ENCODE measurements around the gene MYOZ3. TPM values are rescaled to one million over a fixed set of nuclear protein-coding genes. Genes with fewer than 3 reads are reported as not detected.
A peak's percentile ranks its signal among the peaks of the same experiment; 100 is the strongest.

MYOZ3 gene
- total and polyA plus RNA-seq, 2 of the 8 experiments (the other 6 are each of a cell fraction or from before 2014, with no cell fraction given) = 9.6 to 19.1 TPM

DNA sequence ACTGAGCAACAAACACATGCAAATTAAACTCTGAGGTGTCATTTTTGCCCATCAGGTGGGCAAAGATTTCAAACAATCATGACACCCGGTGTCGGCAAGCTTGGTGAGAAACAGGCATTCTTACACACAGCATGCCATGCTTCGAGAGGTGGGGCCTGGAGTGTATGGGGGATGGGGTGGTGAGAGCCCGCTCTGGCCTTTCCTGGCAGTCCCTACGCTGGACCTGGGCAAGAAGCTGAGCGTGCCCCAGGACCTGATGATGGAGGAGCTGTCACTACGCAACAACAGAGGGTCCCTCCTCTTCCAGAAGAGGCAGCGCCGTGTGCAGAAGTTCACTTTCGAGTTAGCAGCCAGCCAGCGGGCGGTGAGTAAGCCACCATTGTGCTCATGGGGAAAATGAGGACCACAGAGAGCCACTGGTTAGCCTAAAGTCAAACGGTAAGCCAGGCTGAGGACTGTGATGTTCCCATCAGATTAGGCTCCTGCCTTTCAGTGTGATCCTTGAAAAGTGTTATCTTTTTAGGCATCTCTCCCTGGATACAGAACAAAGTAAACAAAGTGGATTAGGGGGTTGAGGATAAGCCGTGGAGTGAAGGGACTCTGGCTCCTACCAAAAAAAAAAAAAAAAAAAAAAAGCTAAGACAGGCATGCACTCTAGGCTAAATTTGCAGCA, 9.4 kb downstream of the MYOZ3 start:
- peaks cover 0 to 12% (median 0%) of the 10 kb centered on the region in 4 experiments; a peak in 2 of 8 replicates for H3K36me3 ChIP-seq (ENCODE audit: control insufficient read depth in 2 of 4, insufficient read depth in 4 of 4, low read length in 3 of 4)
- no peak overlapping the region for H3K27ac ChIP-seq (ENCODE audit: low read depth, low read length)
- H3K4me3 ChIP-seq (ENCODE audit: extremely low read depth in 1 of 4, insufficient read depth in 2 of 4, low read depth in 3 of 4, low read length in 4 of 4) = peak overlapping the region; percentile 16 to 96 (median 91); a peak in 6 of 8 replicates
- FAIRE-seq = peak; percentile 85
- peaks cover 5 to 23% (median 14%) of the 10 kb centered on the region in 4 experiments for H3K4me1 ChIP-seq (replicated peaks in 1 of 4; ENCODE audit: control insufficient read depth in 3 of 4, insufficient read depth in 4 of 4, low read length in 3 of 4)
- peak overlapping the region; percentile 95 for H2BK15ac ChIP-seq (ENCODE audit: low read length)
- no peaks in the 10 kb centered on the region for H3K79me1 ChIP-seq (ENCODE audit: low read depth, low read length)
- H4K20me1 ChIP-seq (replicated peaks in 1 of 2; ENCODE audit: control insufficient read depth in 1 of 2, insufficient read depth in 2 of 2, low read length in 2 of 2) = no peaks in the 10 kb centered on the region
- no peak overlapping the region for H3K4ac ChIP-seq (replicated peaks; ENCODE audit: insufficient read length, low read depth, low read length)
- H2BK120ac ChIP-seq (replicated peaks; ENCODE audit: low read depth, low read length) = no peak overlapping the region
- no peak overlapping the region for H3K14ac ChIP-seq (ENCODE audit: insufficient read length)
- H2BK5ac ChIP-seq (ENCODE audit: low read depth, low read length) = peak overlapping the region; percentile 45; the same call in 1 of the 2 replicates
- DNase-seq (ENCODE audit: low read depth in 1 of 2, low spot score in 2 of 2) = no peak
- POLR2A ChIA-PET (ENCODE audit: partially characterized antibody) = interaction anchor here (1.1 to 4.7 kb wide), 6 partner anchors 11 to 221 kb away, joined by 3 to 70 read pairs (median 15); partner anchors contain the start of genes MYOZ3, RBM22 and RPS14
- peaks cover 0 to 9% of the 10 kb centered on the region in 2 experiments; a peak in 2 of 4 replicates for H3K79me2 ChIP-seq (ENCODE audit: control insufficient read depth in 1 of 2, insufficient read depth in 2 of 2, low read length in 2 of 2)
- H3K9me3 ChIP-seq (ENCODE audit: insufficient read depth in 2 of 2, low read depth in 1 of 2, low read length in 1 of 2) = no peaks in the 10 kb centered on the region
- H4K5ac ChIP-seq (ENCODE audit: insufficient read length, low read depth, low read length) = peak overlapping the region; percentile 16
- no peak overlapping the region for H4K8ac ChIP-seq (ENCODE audit: extremely low read depth, insufficient read depth, low read length)
- H2AFZ ChIP-seq (ENCODE audit: low read length) = no peak overlapping the region
- 0 out of 2 replicates have a peak overlapping the region, but pooled peaks have one; percentile 87 for H2AK5ac ChIP-seq (ENCODE audit: low read depth, low read length)
- 64% methylated on average over 14 of the region's 14 CpGs; no CpG with 5 or more reads in 1 of the 2 experiments for WGBS, 2 experiments (ENCODE audit: extremely low coverage in 1 of 2, insufficient coverage in 1 of 2, insufficient read length in 1 of 2, insufficient replicate concordance in 2 of 2, low coverage in 1 of 2, low lambda C conversion rate in 2 of 2, missing lambda C conversion rate in 1 of 2)
- H3K4me2 ChIP-seq (ENCODE audit: insufficient read depth in 1 of 2, low read depth in 2 of 2, low read length in 2 of 2) = peak overlapping the region; percentile 73 to 94; a peak in 3 of 4 replicates
- CTCF ChIA-PET (ENCODE audit: partially characterized antibody) = interaction anchor here (0.7 to 2.5 kb wide), 4 partner anchors 9 to 221 kb away, joined by 3 to 8 read pairs (median 6); partner anchors contain the start of genes MYOZ3 and RPS14
- peak overlapping the region; percentile 7; the same call in 1 of the 2 replicates for H2BK12ac ChIP-seq (ENCODE audit: low read depth, low read length)
- H3K27me3 ChIP-seq (replicated peaks in 1 of 4; ENCODE audit: control insufficient read depth in 3 of 4, extremely low read depth in 1 of 4, insufficient read depth in 3 of 4, low read length in 3 of 4) = no peaks in the 10 kb centered on the region
- H3K18ac ChIP-seq (ENCODE audit: extremely low read depth, low read length) = peak overlapping the region; percentile 84; the same call in 1 of the 2 replicates
- no peak overlapping the region for H2BK20ac ChIP-seq (ENCODE audit: low read length)
- peak overlapping the region; percentile 6 for H4K91ac ChIP-seq (replicated peaks; ENCODE audit: insufficient read length, low read length)
- peak overlapping the region in 2 of 4 experiments; percentile 10 to 20; a peak in 1 of 7 replicates for H3K9ac ChIP-seq (replicated peaks in 1 of 4; ENCODE audit: extremely low read depth in 1 of 4, low read depth in 3 of 4, low read length in 3 of 4)
- H3K23ac ChIP-seq (ENCODE audit: insufficient read length) = no peak overlapping the region
- peaks cover 9% of the 10 kb centered on the region for H3K23me2 ChIP-seq (ENCODE audit: low read depth, low read length)
- no peak overlapping the region for H3K56ac ChIP-seq (replicated peaks; ENCODE audit: insufficient read length, low read depth, low read length)
- TF ChIP-seq TEAD4 (IDR thresholded peaks at IDR 0.05; ENCODE audit: low read depth, low read length) (0 out of 2 replicates have a peak, but pooled peaks have one; percentile 43), SP4 (IDR thresholded peaks at IDR 0.05; ENCODE audit: low read length) (no peak), KDM5A (IDR thresholded peaks at IDR 0.05; ENCODE audit: low read length) (no peak), EZH2 (IDR thresholded peaks at IDR 0.05; ENCODE audit: low read depth, low read length, severe bottlenecking) (no peak), RFX5 (IDR thresholded peaks at IDR 0.05; ENCODE audit: borderline replicate concordance, low read depth, low read length) (no peak)
- TF ChIP-seq, protein P1, sequence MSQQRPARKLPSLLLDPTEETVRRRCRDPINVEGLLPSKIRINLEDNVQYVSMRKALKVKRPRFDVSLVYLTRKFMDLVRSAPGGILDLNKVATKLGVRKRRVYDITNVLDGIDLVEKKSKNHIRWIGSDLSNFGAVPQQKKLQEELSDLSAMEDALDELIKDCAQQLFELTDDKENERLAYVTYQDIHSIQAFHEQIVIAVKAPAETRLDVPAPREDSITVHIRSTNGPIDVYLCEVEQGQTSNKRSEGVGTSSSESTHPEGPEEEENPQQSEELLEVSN (IDR thresholded peaks at IDR 0.05) = 0 out of 2 replicates have a peak, but pooled peaks have one; percentile 23
- TF ChIP-seq, protein P2, sequence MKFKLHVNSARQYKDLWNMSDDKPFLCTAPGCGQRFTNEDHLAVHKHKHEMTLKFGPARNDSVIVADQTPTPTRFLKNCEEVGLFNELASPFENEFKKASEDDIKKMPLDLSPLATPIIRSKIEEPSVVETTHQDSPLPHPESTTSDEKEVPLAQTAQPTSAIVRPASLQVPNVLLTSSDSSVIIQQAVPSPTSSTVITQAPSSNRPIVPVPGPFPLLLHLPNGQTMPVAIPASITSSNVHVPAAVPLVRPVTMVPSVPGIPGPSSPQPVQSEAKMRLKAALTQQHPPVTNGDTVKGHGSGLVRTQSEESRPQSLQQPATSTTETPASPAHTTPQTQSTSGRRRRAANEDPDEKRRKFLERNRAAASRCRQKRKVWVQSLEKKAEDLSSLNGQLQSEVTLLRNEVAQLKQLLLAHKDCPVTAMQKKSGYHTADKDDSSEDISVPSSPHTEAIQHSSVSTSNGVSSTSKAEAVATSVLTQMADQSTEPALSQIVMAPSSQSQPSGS (IDR thresholded peaks at IDR 0.05; ENCODE audit: low read length) = no peak
- TF ChIP-seq, protein P3, sequence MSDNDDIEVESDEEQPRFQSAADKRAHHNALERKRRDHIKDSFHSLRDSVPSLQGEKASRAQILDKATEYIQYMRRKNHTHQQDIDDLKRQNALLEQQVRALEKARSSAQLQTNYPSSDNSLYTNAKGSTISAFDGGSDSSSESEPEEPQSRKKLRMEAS (IDR thresholded peaks at IDR 0.05) = peak; percentile 73
